HepG2 (cell line): ENCODE measurements around the gene PDRG1. TPM values are rescaled to one million over a fixed set of nuclear protein-coding genes. Genes with fewer than 3 reads are reported as not detected.
A peak's percentile ranks its signal among the peaks of the same experiment; 100 is the strongest.

Experiments
- ATAC-seq: fragments of 200-7000 bp; cut with Tn5 transposase; 3 replicates; pipeline ENCODE4 v1.9.1; 2020; ENCODE audit warnings: mild to moderate bottlenecking, moderate library complexity
- BruUV-seq: library from RNA; stranded (reverse); fragments of 400-500 nt; replicated peaks from 2 replicates; lab custom pipeline; 2021; lab: Mats Ljungman, UMichigan
- CTCF ChIA-PET: fragments of 300-600 bp; formaldehyde crosslinking; extraction: SDS; loops from one replicate; lab custom pipeline; 2021; ENCODE audit warnings: low total read pairs, inconsistent platforms, low intra/inter-chr PET ratio; lab: Yijun Ruan, JAX
- POLR2A ChIA-PET: fragments of 350-600 bp; sonication (Branson Sonifier 250); formaldehyde crosslinking; loops from one replicate; lab custom pipeline; 2020; ENCODE audit warnings: antibody characterized with exemption, inconsistent platforms; lab: Yijun Ruan, JAX
- DNase-seq: peaks from one replicate; pipeline ENCODE4 v3.0.0-alpha.2; 2015; ENCODE audit warnings: low spot score
- FAIRE-seq: peaks from 3 replicates; lab custom pipeline; 2011; peaks lifted over from hg19 to GRCh38; lab: Jason Lieb, UNC
- H2AFZ ChIP-seq: one replicate; pipeline ENCODE4 v1.6.1; 2011; ENCODE audit warnings: low read length, inconsistent platforms
- H3K27ac ChIP-seq: fragments of 300-600 bp; 3 replicates; pipeline ENCODE4 v1.8.0; 2011; ENCODE audit warnings: mixed run types, mild to moderate bottlenecking, mixed read lengths, low read length, inconsistent platforms; ENCODE audit not compliant: insufficient read depth; ENCODE audit errors: extremely low read length
- H3K27me3 ChIP-seq, 2 experiments: fragments of 200-600 bp in 1 of 2; 2 replicates in 1 of 2; 3 replicates in 1 of 2; pipeline versions ENCODE4 v1.6.0 to v1.8.0; 2011; ENCODE audit warnings: low read length in 2 of 2, mild to moderate bottlenecking in 2 of 2, moderate library complexity in 2 of 2, inconsistent platforms in 1 of 2; ENCODE audit not compliant: insufficient read depth in 2 of 2, control insufficient read depth in 1 of 2
- H3K36me3 ChIP-seq, 2 experiments: fragments of 200-600 bp in 1 of 2; replicated peaks in 1 of 2; 2 replicates in 1 of 2; 3 replicates in 1 of 2; pipeline versions ENCODE4 v1.5.1 to v1.8.0; 2011; ENCODE audit warnings: low read length in 2 of 2, inconsistent platforms in 1 of 2; ENCODE audit not compliant: insufficient read depth in 2 of 2, control insufficient read depth in 1 of 2
- H3K4me1 ChIP-seq: 2 replicates; pipeline ENCODE4 v1.5.1; 2012; ENCODE audit warnings: low read length, inconsistent platforms; ENCODE audit not compliant: insufficient read depth
- H3K4me2 ChIP-seq: 2 replicates; pipeline ENCODE4 v1.6.0; 2011; ENCODE audit warnings: low read depth, low read length, inconsistent platforms
- H3K4me3 ChIP-seq, 3 experiments: fragments of 200-600 bp in 1 of 3; sonication (generic), shearing (Covaris generic) in 1 of 3; replicated peaks in 1 of 3; 2 replicates each; pipeline ENCODE4 v1.5.1; 2011 to 2016; ENCODE audit warnings: low read length in 3 of 3, inconsistent platforms in 2 of 3, low read depth in 2 of 3, mild to moderate bottlenecking in 2 of 3, control low read depth in 1 of 3, mixed read lengths in 1 of 3; ENCODE audit not compliant: insufficient read depth in 1 of 3
- H3K79me2 ChIP-seq: one replicate; pipeline ENCODE4 v1.6.1; 2011; ENCODE audit warnings: low read length, inconsistent platforms; ENCODE audit not compliant: insufficient read depth
- H3K9ac ChIP-seq: 2 replicates; pipeline ENCODE4 v1.6.0; 2011; ENCODE audit warnings: mild to moderate bottlenecking, low read depth, low read length, inconsistent platforms; ENCODE audit not compliant: insufficient read depth
- H3K9me3 ChIP-seq: 2 replicates; pipeline ENCODE4 v1.5.1; 2012; ENCODE audit warnings: mild to moderate bottlenecking, low read length
- H4K20me1 ChIP-seq: 2 replicates; pipeline ENCODE4 v1.6.0; 2011; ENCODE audit warnings: inconsistent platforms, mild to moderate bottlenecking, low read length, moderate library complexity; ENCODE audit not compliant: insufficient read depth
- CBX5 ChIP-seq: sonication (generic); formaldehyde crosslinking; IDR thresholded peaks from 2 replicates; pipeline ENCODE4 v1.4.0; 2020; ENCODE audit warnings: missing genetic modification reagents, borderline replicate concordance
- GTF3A ChIP-seq: sonication (generic); formaldehyde crosslinking; conservative IDR thresholded peaks from 2 replicates; pipeline ENCODE4 v1.4.0; 2020; ENCODE audit warnings: mild to moderate bottlenecking, missing genetic modification reagents
- NRL ChIP-seq: sonication (generic); formaldehyde crosslinking; IDR thresholded peaks from 2 replicates; pipeline ENCODE4 v1.5.0; 2020; ENCODE audit warnings: missing genetic modification reagents, mild to moderate bottlenecking, moderate library complexity, borderline replicate concordance
- ZBTB1 ChIP-seq: sonication (generic); formaldehyde crosslinking; IDR thresholded peaks from 2 replicates; pipeline ENCODE4 v1.4.0; 2020; ENCODE audit warnings: missing genetic modification reagents, borderline replicate concordance
- ZNF275 ChIP-seq: sonication (generic); formaldehyde crosslinking; IDR thresholded peaks from 2 replicates; pipeline ENCODE4 v1.8.0; 2022; ENCODE audit warnings: missing genetic modification reagents, mild to moderate bottlenecking, inconsistent platforms, borderline replicate concordance
- ZNF629 ChIP-seq: sonication (generic); formaldehyde crosslinking; conservative IDR thresholded peaks from 2 replicates; pipeline ENCODE4 v1.5.0; 2020; ENCODE audit warnings: missing genetic modification reagents
- WGBS: methylation state at CpG from one replicate; pipeline ENCODE4 v1.1.6; 2017; ENCODE audit warnings: low lambda C conversion rate; 5-methylcytosine and 5-hydroxymethylcytosine counted together
- in situ Hi-C: cut with HindIII; loops from 2 replicates; pipeline ENCODE4 v1.10.0; 2017; ENCODE audit warnings: low pct_unique_long_range_greater_than_20kb; ENCODE audit not compliant: extremely low pct_ligation_motif_present
- intact Hi-C: fragments of 100-400 bp; cut with micrococcal nuclease; formaldehyde crosslinking; loops from one replicate; pipeline ENCODE4 v1.10.0; 2022; ENCODE audit not compliant: unreplicated experiment
- polyA plus RNA-seq, 8 experiments: library from polyadenylated mRNA; depleted of rRNA in 3 of 8; stranded (reverse) in 7 of 8; unstranded in 1 of 8; fragments of >200 nt; fragmentation: Illumina TruSeq in 4 of 8; extraction: Trizol in 4 of 8; gene quantifications; 2 replicates each; pipeline versions ENCODE4 v1.2.1 to v1.2.3, GENCODE V29; 2011 to 2016; ENCODE audit warnings: low read depth in 4 of 8, missing spikeins in 1 of 8, mixed read lengths in 1 of 8; ENCODE audit not compliant: insufficient read depth in 1 of 8
- total RNA-seq, 5 experiments: library from RNA; depleted of rRNA; stranded (reverse); fragments of >200 nt; fragmentation: Illumina TruSeq; extraction: Trizol; gene quantifications; 2 replicates each; pipeline ENCODE4 v1.2.3, GENCODE V29; 2016; ENCODE audit warnings: low read depth in 1 of 5
- TF ChIP-seq, protein P1 (sequence below): sonication (generic); formaldehyde crosslinking; IDR thresholded peaks from 2 replicates; pipeline ENCODE4 v1.5.0; 2020; ENCODE audit warnings: mild to moderate bottlenecking, missing genetic modification reagents, moderate library complexity
- TF ChIP-seq, protein P2 (sequence below): sonication (generic); formaldehyde crosslinking; conservative IDR thresholded peaks from 2 replicates; pipeline ENCODE4 v1.8.1; 2023; ENCODE audit warnings: missing genetic modification reagents

PDRG1 gene
- total and polyA plus RNA-seq, 2 of the 13 experiments (the other 11 are each of a cell fraction or from before 2014, with no cell fraction given), result 16.6 to 18.0 TPM

DNA sequence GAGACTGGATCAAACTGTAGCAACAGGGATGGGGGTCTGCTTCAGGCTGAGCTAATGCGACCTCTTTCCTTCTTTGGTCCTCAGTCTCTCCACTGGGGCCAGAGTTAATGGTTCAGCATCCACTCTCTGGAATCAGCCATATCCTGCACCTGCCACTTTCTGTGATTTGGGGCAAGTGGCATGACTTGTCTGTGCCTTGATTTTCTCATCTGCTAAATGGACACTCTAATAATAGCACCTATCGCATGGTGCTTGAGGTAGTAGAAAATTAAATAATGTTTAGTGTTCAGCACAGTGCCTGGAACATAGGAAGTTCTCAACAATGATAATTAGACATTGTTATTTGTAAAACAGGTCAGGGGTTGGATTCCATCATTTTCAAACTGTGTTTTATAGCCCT lies 22.4 kb upstream of the PDRG1 start:
- ChIA-PET POLR2A (no interaction called here), CTCF (no interaction called here)
- Histone ChIP-seq H3K27ac (no peak overlapping the region), H4K20me1 (no peaks in the 10 kb centered on the region), H3K36me3 (no peaks in the 10 kb centered on the region), H3K27me3 (peaks cover 2 to 5% of the 10 kb centered on the region in 2 experiments; a peak in 3 of 5 replicates), H2AFZ (no peak overlapping the region), H3K9ac (no peak overlapping the region), H3K4me3 (no peak overlapping the region), H3K4me1 (no peaks in the 10 kb centered on the region), H3K4me2 (no peak overlapping the region), H3K9me3 (no peaks in the 10 kb centered on the region), H3K79me2 (no peaks in the 10 kb centered on the region)
- no TSS peak for BruUV-seq
- intact Hi-C loops, result no loop called here
- no peak for ATAC-seq
- WGBS, result 33% methylated on average over 2 of the region's 2 CpGs
- no peak for DNase-seq
- peak; percentile 55 for TF ChIP-seq ZNF629 (CRISPR knock-in tag)
- no peak for TF ChIP-seq NRL
- FAIRE-seq, result no peak
- in situ Hi-C loops, result no loop called here

- H3K4me3 ChIP-seq, result no peak overlapping the region
- POLR2A ChIA-PET, result interaction anchor here (1.4 kb wide), 1 partner anchor 20 kb away, joined by 3 read pairs; the partner anchor contains the start of gene PDRG1
- no peak for ATAC-seq
- H3K79me2 ChIP-seq, result no peaks in the 10 kb centered on the region
- H3K27ac ChIP-seq, result no peak overlapping the region
- FAIRE-seq, result no peak
- TF ChIP-seq, protein P1, sequence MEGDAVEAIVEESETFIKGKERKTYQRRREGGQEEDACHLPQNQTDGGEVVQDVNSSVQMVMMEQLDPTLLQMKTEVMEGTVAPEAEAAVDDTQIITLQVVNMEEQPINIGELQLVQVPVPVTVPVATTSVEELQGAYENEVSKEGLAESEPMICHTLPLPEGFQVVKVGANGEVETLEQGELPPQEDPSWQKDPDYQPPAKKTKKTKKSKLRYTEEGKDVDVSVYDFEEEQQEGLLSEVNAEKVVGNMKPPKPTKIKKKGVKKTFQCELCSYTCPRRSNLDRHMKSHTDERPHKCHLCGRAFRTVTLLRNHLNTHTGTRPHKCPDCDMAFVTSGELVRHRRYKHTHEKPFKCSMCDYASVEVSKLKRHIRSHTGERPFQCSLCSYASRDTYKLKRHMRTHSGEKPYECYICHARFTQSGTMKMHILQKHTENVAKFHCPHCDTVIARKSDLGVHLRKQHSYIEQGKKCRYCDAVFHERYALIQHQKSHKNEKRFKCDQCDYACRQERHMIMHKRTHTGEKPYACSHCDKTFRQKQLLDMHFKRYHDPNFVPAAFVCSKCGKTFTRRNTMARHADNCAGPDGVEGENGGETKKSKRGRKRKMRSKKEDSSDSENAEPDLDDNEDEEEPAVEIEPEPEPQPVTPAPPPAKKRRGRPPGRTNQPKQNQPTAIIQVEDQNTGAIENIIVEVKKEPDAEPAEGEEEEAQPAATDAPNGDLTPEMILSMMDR (CRISPR knock-in tag), result no peak
- TF ChIP-seq GTF3A (CRISPR knock-in tag) (no peak), ZNF275 (CRISPR knock-in tag) (no peak), CBX5 (CRISPR knock-in tag) (no peak), ZBTB1 (CRISPR knock-in tag) (no peak)
- TF ChIP-seq, protein P2, sequence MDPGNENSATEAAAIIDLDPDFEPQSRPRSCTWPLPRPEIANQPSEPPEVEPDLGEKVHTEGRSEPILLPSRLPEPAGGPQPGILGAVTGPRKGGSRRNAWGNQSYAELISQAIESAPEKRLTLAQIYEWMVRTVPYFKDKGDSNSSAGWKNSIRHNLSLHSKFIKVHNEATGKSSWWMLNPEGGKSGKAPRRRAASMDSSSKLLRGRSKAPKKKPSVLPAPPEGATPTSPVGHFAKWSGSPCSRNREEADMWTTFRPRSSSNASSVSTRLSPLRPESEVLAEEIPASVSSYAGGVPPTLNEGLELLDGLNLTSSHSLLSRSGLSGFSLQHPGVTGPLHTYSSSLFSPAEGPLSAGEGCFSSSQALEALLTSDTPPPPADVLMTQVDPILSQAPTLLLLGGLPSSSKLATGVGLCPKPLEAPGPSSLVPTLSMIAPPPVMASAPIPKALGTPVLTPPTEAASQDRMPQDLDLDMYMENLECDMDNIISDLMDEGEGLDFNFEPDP, result no peak
- WGBS, result 3% methylated on average over 4 of the region's 4 CpGs
- no peaks in the 10 kb centered on the region for H3K36me3 ChIP-seq
- H3K4me1 ChIP-seq, result no peaks in the 10 kb centered on the region
- in situ Hi-C loops (no loop called here), intact Hi-C loops (no loop called here)
- H3K9ac ChIP-seq, result no peak overlapping the region
- BruUV-seq, result no TSS peak
- no peak for DNase-seq
- peaks cover 2 to 5% of the 10 kb centered on the region in 2 experiments; a peak in 3 of 5 replicates for H3K27me3 ChIP-seq
- no peak overlapping the region for H3K4me2 ChIP-seq
- CTCF ChIA-PET, result no interaction called here
- no peaks in the 10 kb centered on the region for H3K9me3 ChIP-seq
- no peak overlapping the region for H2AFZ ChIP-seq
- H4K20me1 ChIP-seq, result no peaks in the 10 kb centered on the region; the same call in 1 of the 2 replicates
Measured at GRCh38 chr20:31972471-31973021, 20.7 kb upstream of the PDRG1 start.
